Left ventricle myocardium inferior (tissue), 1 donor: ENCODE measurements around the gene TUBB8. TPM values are rescaled to one million over a fixed set of nuclear protein-coding genes. Genes with fewer than 3 reads are reported as not detected.

Experiments used
- DNase-seq: peaks from one replicate; pipeline ENCODE4 v3.0.0-alpha.2; 2020
- H3K27ac ChIP-seq: fragments of 200-600 bp; replicated peaks from 2 replicates; pipeline ENCODE4 v1.8.0; 2021
- H3K27me3 ChIP-seq: fragments of 200-600 bp; 2 replicates; pipeline ENCODE4 v1.8.0; 2021; ENCODE audit warnings: low read depth
- H3K36me3 ChIP-seq: fragments of 200-600 bp; 2 replicates; pipeline ENCODE4 v1.8.0; 2021
- H3K4me1 ChIP-seq: fragments of 200-600 bp; 2 replicates; pipeline ENCODE4 v1.8.0; 2021
- H3K4me3 ChIP-seq: fragments of 200-600 bp; 2 replicates; pipeline ENCODE4 v1.8.0; 2021; ENCODE audit warnings: mild to moderate bottlenecking, moderate library complexity
- H3K9me3 ChIP-seq: fragments of 200-600 bp; replicated peaks from 2 replicates; pipeline ENCODE4 v1.8.0; 2021
- intact Hi-C: fragments of 100-400 bp; cut with micrococcal nuclease; formaldehyde crosslinking; loops from one replicate; pipeline ENCODE4 v1.11.0; 2022
- long read RNA-seq: library from polyadenylated mRNA; unstranded; transcript quantifications from one replicate; pipeline ENCODE4 v2.0.0, GENCODE V29; 2021
- total RNA-seq: library from RNA; stranded (reverse); fragmentation: NEBNext Ultra II Directional; extraction: Animal tissue kit (Norgen Biotek cat#: 25700); gene quantifications from one replicate; pipeline ENCODE4 v1.2.1, GENCODE V29; 2021
- TF ChIP-seq, protein P1 (sequence below): fragments of 200-600 bp; IDR thresholded peaks from 2 replicates; pipeline ENCODE4 v1.8.0; 2021; ENCODE audit warnings: antibody characterized with exemption, mild to moderate bottlenecking, borderline replicate concordance
- donor health status: DM: no; HTN: yes; CAD: no; lungs with severe emphysema.

TUBB8 gene
- not detected for total RNA-seq
- long read RNA-seq: 0 reads

GRCh38 chr10:48996-49395 lies at the start of gene TUBB8:
TUBB8 (minus strand) TSS chr10:49296; CDS start chr10:49238, 58 bp downstream.
- no peak within 1 kb of the TSS for H3K27ac ChIP-seq
- intact Hi-C loops: no loop called here
- no peak for DNase-seq
- H3K36me3 ChIP-seq: no peaks in the 10 kb centered on the region
- H3K4me1 ChIP-seq: no peaks in the 10 kb centered on the region
- H3K9me3 ChIP-seq: no peaks in the 10 kb centered on the region
- no peaks in the 10 kb centered on the region for H3K27me3 ChIP-seq
- H3K4me3 ChIP-seq: no peak within 1 kb of the TSS
- TF ChIP-seq, protein P1, sequence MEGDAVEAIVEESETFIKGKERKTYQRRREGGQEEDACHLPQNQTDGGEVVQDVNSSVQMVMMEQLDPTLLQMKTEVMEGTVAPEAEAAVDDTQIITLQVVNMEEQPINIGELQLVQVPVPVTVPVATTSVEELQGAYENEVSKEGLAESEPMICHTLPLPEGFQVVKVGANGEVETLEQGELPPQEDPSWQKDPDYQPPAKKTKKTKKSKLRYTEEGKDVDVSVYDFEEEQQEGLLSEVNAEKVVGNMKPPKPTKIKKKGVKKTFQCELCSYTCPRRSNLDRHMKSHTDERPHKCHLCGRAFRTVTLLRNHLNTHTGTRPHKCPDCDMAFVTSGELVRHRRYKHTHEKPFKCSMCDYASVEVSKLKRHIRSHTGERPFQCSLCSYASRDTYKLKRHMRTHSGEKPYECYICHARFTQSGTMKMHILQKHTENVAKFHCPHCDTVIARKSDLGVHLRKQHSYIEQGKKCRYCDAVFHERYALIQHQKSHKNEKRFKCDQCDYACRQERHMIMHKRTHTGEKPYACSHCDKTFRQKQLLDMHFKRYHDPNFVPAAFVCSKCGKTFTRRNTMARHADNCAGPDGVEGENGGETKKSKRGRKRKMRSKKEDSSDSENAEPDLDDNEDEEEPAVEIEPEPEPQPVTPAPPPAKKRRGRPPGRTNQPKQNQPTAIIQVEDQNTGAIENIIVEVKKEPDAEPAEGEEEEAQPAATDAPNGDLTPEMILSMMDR: no peak

DNA sequence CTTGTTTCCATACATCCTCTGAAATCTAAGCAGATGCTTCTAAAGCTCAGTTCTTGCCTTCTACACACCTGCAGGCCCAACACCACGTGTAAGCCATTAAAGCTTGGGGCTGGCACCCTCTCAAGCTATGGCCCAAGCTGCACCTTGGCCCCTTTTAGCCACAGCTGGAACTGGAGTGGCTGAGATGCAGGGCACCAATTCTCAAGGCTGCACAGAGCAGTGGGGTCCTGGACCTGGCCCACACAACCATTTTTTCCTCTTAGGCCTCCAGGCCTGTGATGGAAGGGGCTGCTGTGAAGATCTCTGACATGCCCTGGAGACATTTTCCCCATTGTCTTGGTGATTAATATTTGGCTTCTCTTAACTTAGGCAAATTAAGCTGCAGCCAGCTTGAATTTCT lies 47.4 kb upstream of the TUBB8 start:
- Histone ChIP-seq H3K4me1 (no peaks in the 10 kb centered on the region), H3K36me3 (no peaks in the 10 kb centered on the region), H3K27ac (no peak overlapping the region), H3K27me3 (peaks cover 6% of the 10 kb centered on the region), H3K4me3 (no peak overlapping the region), H3K9me3 (peaks cover 33% of the 10 kb centered on the region)
- DNase-seq: no peak
- intact Hi-C loops: no loop called here
- TF ChIP-seq, protein P1: no peak

- Histone ChIP-seq H3K27ac (no peak overlapping the region), H3K4me1 (no peaks in the 10 kb centered on the region), H3K36me3 (no peaks in the 10 kb centered on the region), H3K4me3 (no peak overlapping the region), H3K9me3 (peaks cover 33% of the 10 kb centered on the region), H3K27me3 (no peaks in the 10 kb centered on the region)
- no peak for DNase-seq
- intact Hi-C loops: no loop called here
- TF ChIP-seq, protein P1: no peak
These were observed 46.4 kb upstream of the TUBB8 start for GRCh38 chr10:95356-96115.

DNA sequence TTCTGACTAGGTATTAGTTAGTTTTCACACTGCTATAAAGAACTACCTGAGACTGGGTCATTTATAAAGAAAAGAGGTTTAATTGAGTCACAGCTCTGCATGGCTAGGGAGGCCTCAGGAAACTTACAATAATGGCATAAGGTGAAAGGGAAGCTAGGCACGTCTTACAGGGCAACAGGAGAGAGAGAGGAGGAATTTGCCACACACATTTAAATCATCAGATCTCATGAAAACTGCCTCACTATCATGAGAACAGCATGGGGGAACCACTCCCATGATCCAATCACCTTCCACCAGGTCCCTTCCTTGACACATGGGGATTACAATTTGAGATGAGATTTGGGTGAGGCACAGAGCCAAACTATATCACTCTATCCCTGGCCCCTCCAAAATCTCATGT lies 45.5 kb upstream of the TUBB8 start:
- no peak for DNase-seq
- Histone ChIP-seq H3K4me1 (no peaks in the 10 kb centered on the region), H3K4me3 (no peak overlapping the region), H3K36me3 (no peaks in the 10 kb centered on the region), H3K9me3 (peaks cover 33% of the 10 kb centered on the region), H3K27me3 (no peaks in the 10 kb centered on the region), H3K27ac (no peak overlapping the region)
- TF ChIP-seq, protein P1: no peak
- intact Hi-C loops: no loop called here

GRCh38 chr10:92846-93245 lies 43.8 kb upstream of the TUBB8 start:
- no peak overlapping the region for H3K27ac ChIP-seq
- no peak overlapping the region for H3K4me3 ChIP-seq
- no peaks in the 10 kb centered on the region for H3K36me3 ChIP-seq
- H3K9me3 ChIP-seq: peaks cover 33% of the 10 kb centered on the region
- TF ChIP-seq, protein P1: no peak
- no peak for DNase-seq
- no peaks in the 10 kb centered on the region for H3K4me1 ChIP-seq
- intact Hi-C loops: no loop called here
- H3K27me3 ChIP-seq: no peaks in the 10 kb centered on the region
